Measurements from ENCODE around the gene KANSL1. TPM values are rescaled to one million over a fixed set of nuclear protein-coding genes. Genes with fewer than 3 reads are reported as not detected.
A peak's percentile ranks its signal among the peaks of the same experiment; 100 is the strongest.

KANSL1 gene
- total RNA-seq, 1 experiment from 2014 or later = 72.7 TPM

GRCh38 chr17:46173153-46173552 lies 20.1 kb downstream of the KANSL1 start:
- peaks cover 59% of the 10 kb centered on the region for H3K4me1 Mint-ChIP-seq
- ATAC-seq = no peak
- H3K27ac Mint-ChIP-seq = peak overlapping the region; percentile 81
- peaks cover 30% of the 10 kb centered on the region for H3K36me3 Mint-ChIP-seq
- no peak for DNase-seq (ENCODE audit: low spot score)
- no peak overlapping the region for H3K4me3 Mint-ChIP-seq
- ChIA-PET POLR2A (interaction anchor here (0.6 kb wide), 1 partner anchor 1133 kb away, joined by 4 read pairs; no protein-coding TSS in a partner anchor), CTCF (interaction anchor here (1.8 to 2.7 kb wide), 2 partner anchors 20 to 129 kb away, joined by 9 to 10 read pairs; partner anchors contain the start of gene KANSL1)
- H3K27me3 Mint-ChIP-seq (ENCODE audit: low read depth) = no peaks in the 10 kb centered on the region; the same call in 1 of the 2 replicates
- H3K9me3 Mint-ChIP-seq = no peaks in the 10 kb centered on the region
- TF ChIP-seq ZMAT4 (CRISPR knock-in tag; IDR thresholded peaks at IDR 0.05) = no peak
- TF ChIP-seq PREB (CRISPR knock-in tag; IDR thresholded peaks at IDR 0.05; ENCODE audit: borderline replicate concordance) = no peak
- no peak for TF ChIP-seq GRHL2 (CRISPR knock-in tag; IDR thresholded peaks at IDR 0.05; ENCODE audit: insufficient replicate concordance, severe bottlenecking)
- no peak for TF ChIP-seq ZNF671 (CRISPR knock-in tag; IDR thresholded peaks at IDR 0.05)
- TF ChIP-seq OVOL2 (CRISPR knock-in tag; IDR thresholded peaks at IDR 0.05; ENCODE audit: borderline replicate concordance) = no peak
- no peak for TF ChIP-seq AFF4 (CRISPR knock-in tag; IDR thresholded peaks at IDR 0.05; ENCODE audit: borderline replicate concordance)
- no peak for TF ChIP-seq IRF2 (CRISPR knock-in tag; IDR thresholded peaks at IDR 0.05; ENCODE audit: borderline replicate concordance, low read depth)
- no peak for TF ChIP-seq SMAD3 (CRISPR knock-in tag; IDR thresholded peaks at IDR 0.05; ENCODE audit: borderline replicate concordance)
- TF ChIP-seq TCF7 (CRISPR knock-in tag; IDR thresholded peaks at IDR 0.05; ENCODE audit: low read depth) = no peak
- TF ChIP-seq SOX15 (CRISPR knock-in tag; IDR thresholded peaks at IDR 0.05) = no peak
- no peak for TF ChIP-seq RORB (CRISPR knock-in tag; IDR thresholded peaks at IDR 0.05)
- TF ChIP-seq ZNF396 (CRISPR knock-in tag; IDR thresholded peaks at IDR 0.05; ENCODE audit: borderline replicate concordance) = no peak
- TF ChIP-seq CTCF (IDR thresholded peaks at IDR 0.05) = no peak
- TF ChIP-seq FOXP4 (CRISPR knock-in tag; IDR thresholded peaks at IDR 0.05) = no peak
- no peak for TF ChIP-seq ETV6 (CRISPR knock-in tag; IDR thresholded peaks at IDR 0.05)
- no peak for TF ChIP-seq E2F1 (CRISPR knock-in tag; IDR thresholded peaks at IDR 0.05)
- no peak for TF ChIP-seq CREM (CRISPR knock-in tag; IDR thresholded peaks at IDR 0.05)
- no peak for TF ChIP-seq CBFB (CRISPR knock-in tag; IDR thresholded peaks at IDR 0.05; ENCODE audit: low read depth)
- TF ChIP-seq MLX (CRISPR knock-in tag; IDR thresholded peaks at IDR 0.05) = no peak
- no peak for TF ChIP-seq GABPB1 (CRISPR knock-in tag; IDR thresholded peaks at IDR 0.05)

Measured in WTC11 (cell line).